NCI-H524 (cell line): ENCODE results near the gene NTPCR.
A peak's percentile ranks its signal among the peaks of the same experiment; 100 is the strongest.

Source experiments
- DNase-seq, 2 experiments: peaks; one replicate each; lab custom pipeline; 2025; lab: John Stamatoyannopoulos, UW

NTPCR gene

DNA sequence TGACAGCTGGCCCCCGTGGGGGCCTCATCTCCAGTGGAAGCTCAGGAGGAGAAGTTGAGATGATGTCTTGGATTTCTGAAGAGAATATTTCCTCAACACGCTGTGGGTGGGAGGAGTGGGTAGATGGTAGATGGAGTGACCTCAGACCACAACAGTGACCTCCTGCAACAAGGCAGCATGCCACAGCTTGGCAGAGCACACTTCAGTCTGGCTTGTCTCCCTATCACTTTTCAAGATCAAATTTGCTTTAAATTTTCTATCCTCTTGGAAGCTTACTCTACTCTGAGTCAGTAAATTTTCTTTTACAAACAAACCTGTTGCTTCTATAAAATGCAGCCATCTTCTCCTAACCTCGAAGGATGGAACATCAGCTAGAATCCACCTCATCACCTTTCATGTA is 59.7 kb downstream of the NTPCR start:
- no peak for DNase-seq

DNA sequence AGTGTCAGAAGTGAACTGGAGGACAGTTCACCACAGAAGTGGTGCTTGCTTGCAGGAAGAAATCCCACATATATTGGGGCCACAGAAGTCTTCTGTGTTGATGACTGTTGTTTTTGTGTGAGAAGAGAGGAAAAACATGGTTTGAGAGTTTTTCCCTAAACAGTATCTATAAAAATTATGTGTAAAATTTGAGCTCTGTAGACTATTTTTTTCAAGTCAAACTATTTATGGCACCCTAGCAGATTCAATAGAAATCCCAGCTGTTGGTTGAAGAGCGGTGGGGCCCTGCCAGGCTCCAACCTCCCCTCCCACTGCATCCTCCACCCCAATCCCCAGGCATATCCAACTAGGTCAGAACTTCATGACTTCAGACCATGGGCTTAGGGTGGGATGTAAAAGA is 61.6 kb downstream of the NTPCR start:
- no peak for DNase-seq

DNA sequence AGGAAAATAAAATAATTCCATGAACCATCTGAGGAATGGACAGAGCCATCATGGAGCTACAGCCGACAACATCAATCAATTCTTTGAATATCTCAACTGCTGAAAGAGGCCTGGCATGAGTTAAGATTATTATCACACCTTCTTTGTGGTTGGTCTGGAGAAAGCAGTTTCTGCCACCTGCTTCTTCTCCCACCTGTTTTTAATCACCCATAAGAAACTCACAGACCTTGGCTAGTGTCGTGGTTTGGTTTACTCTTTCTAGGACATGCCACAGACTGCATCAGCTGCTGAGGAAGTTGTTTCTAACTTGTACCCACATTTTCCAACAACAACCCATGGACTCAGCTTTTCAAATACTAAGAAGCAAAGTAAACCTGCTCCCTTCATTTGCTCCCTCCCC is 65.6 kb downstream of the NTPCR start:
- DNase-seq = no peak

DNA sequence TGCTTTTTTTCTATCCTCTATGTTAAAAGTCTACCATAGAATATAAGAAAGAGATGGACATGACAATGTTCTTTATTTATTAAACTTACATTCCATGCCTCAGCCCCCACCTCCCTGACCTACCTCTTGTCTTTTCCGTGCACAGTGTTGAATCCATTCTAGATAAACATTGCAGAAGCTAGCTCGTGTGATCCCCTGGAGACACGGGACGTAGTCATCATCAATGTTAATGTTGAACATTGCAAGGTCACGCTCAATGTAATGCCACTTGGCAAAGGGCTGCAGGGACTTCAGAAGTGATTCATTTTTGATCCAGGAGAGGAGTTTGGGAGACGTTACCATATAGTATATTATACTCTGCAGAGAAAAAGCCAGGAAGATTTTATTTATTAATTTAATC is 66.4 kb downstream of the NTPCR start:
- DNase-seq = no peak

DNA sequence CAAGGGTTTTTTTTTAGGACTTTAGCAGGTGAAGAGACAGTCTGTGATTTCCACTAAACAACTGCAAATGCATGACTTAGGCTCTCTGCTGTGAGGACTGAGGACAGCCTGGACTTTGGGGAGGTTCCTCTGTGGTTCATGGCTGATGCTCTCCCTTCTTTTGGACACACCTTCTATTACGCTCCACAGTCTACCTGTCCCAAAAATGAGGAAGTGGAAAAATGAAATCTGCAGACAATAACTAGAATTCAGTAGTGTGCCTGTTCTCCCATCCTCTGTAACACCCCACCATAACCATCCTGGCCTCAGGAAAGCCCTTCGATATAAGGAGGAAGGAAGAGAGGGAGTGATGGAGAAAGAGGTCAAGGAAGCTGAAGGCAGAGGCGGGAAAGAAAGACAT is 68.7 kb downstream of the NTPCR start:
- DNase-seq = no peak

DNA sequence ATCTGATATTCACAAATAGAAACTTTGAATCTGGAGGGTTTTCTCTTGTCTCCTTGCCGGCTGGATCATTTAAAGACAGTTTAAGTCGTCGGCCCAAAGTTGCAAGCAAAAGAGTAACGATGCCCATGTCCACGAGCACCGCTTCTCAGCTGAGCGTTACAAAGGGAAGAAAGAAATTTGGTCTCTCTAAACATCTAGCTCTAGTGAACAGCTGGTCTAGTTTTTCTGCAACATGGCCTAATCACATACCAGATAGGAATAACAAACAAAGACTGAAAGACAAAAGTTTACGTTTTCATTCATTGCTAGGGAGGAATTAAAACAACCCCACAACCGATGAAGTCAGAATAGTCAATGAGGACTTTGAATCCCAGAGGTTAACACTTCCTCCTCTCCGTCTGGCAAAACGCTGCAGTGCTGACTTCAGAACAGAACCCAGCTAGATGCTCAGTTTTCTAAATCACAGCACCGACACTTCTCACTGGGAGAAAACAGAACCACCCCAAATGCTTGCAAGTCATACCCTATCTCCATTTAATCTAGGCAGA is 69.4 kb downstream of the NTPCR start:
- no peak for DNase-seq

DNA sequence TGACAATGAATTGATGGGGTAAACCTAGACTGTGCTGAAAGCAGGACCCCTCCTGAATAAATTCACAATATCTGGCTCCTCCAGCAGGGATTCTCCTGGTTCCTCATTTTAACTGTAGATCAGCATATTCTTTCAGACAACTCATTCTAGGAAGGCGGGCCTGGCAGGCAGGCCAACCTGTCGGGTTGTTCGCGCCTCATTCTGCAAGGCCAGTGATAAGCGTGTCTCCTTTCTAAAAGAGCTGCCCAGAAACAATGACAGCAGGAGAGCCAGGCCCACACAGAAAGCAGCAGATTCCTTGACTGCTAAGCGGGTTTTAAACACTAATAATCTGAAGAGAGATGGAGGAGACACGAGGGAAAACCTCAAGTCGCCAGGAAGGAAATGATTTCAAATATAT is 70.0 kb downstream of the NTPCR start:
- DNase-seq = no peak

DNA sequence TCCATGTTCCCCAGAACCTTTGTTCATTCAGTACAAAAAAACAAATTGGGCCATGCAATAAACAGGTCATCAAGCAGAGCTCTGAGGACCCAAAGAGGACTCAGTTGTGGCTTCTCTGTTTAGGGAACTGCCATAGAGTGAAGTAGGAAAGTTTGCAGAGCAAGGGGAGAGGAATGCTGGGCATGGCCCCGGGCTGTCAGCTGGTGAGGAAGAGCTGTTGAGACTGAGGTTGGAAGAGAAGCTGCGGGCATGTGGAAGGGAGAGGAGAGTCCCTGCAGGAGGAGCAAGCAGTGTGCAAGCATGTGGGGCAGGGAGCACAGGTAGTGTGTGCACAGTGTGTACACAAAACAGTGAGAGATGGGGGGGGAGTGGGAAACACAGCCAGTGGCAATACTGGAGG is 71.8 kb downstream of the NTPCR start:
- DNase-seq = no peak

DNA sequence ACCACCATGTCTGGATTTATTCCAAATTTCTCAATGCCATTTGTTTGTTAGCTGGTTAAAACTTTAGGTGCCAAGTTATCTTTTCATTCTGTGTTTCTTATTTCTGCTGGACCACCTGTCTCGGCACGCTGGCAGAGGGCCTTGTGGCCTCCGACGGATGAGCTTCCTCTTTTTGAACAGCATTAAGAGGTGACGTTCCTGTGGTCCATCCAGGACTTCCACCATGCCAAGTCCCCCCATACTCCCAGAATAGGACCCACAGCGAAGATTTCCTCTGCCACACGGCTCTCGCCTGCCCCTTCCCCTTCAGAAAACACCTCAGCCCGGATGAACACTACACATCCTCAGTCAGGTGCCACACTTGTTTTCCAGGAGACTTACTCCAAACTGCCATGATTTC is 73.8 kb downstream of the NTPCR start:
- no peak for DNase-seq

DNA sequence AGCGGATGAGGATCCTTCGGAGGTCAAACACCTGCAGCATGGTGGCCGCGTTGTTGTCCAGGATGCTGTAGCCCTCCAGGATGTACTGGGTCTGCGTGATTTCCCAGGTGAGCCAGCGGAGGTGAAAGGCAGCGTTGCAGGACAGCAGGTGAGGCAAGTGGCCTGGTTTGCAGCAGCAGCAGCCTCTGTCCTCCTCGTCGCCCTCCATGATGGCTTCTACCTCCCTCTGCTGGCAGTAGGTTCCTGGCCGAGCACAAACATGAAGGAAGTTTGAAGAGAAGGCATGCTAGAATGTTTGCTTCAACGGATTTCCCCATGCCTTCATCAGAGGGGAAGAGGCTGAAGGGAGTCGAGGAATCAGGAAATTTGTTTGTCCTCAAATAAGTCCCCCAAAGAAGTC is 74.7 kb downstream of the NTPCR start:
- peak in 1 of 2 experiments; percentile 19 for DNase-seq

DNA sequence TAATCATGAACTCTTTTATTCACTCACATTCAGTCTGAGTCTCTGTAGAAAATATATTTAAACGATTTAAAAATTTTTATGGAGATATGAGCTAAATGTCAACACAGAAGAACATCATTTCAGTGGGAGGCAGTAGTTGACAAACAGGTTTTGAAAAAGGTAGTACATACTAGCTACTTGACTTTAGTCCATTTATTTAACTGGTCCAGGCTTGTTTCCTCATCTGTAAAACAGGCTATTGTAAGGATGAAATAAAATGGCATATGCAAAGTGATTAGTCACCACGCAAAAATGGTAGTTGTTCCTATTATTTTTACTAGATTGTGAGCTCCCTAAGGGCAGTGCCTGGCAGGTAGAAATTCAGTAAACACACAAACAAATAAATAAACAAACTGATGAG is 75.2 kb downstream of the NTPCR start:
- DNase-seq = no peak

DNA sequence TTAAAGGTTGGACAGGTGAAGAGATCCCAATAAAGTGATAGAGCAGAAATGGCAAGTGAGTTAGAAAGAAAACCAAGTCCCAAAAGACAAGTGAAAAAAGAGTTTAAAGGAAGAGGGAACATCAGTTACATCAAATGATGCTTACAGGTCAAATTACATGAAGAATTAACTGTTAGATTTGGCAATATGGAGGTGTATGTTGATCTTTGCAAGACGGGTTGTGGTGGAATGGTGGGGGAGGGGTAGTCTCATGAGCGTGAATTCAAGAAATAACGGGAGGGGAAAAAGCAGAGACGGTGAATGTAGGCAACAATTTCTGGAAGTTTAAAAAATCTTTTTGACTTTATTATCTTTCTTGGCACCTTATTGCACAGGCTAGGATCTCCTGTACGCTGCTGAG is 76.6 kb downstream of the NTPCR start:
- no peak for DNase-seq

DNA sequence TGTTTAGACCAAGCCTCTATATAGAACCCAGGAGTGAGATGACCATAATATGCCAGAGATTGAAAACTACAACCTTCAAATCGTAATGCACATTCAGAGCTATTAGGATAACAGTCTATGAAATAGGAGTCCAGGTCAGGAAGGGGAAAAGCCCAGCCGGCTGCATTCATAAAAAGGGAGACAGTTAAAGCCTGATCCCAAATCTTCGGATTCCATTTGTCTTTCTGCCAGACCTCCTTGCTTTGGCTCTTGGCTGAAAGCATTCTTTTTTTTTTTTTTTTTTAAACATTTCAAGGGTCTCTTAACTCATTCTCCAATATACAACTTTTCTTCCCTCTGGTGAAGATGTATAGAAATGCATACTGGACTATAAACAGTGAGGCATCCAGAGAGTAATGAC is 81.1 kb downstream of the NTPCR start:
- no peak for DNase-seq

DNA sequence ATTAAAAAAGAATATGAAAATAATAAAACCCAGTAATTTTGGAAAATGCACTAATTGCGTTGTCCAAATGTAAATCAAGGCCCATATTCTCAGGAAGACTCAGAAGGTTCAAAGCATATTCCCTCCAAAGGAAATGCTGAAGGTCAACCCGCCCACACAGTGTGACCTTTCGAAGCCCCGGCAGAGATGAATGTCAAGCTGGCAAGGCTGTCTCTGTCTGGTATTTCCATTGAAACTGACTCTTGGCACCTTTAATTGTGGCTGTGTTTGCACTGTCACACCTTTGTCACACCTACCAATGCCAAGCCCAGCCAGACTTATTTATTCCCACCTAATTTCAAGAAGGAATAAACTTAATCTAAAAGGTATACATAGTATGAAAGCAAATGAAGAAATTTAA is 82.5 kb downstream of the NTPCR start:
- no peak for DNase-seq

DNA sequence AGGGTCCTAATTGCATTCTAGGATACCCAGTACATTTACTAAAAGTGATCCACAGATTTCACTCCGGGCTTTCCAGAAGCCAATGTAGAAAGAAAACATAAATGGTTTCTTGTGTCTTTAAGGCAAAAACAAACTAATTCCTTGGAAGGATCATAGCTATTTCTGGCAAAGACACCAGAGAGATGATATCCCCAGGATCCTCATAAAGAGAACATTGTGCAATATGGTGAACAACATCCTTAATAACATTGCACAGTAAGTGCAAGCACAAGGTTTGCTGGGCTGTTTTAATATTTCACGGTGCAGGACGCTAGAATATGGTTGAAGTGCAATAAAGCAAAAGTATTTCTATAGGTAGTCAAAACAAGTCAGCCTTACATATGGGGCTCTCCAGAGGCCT is 83.0 kb downstream of the NTPCR start:
- DNase-seq = no peak
